ENCODE data around the gene LRRC8D.
"Not testable (repeated sequence)": the region's sequence is repeated elsewhere in the genome, so short reads cannot be mapped to it uniquely, and the experiment has no call there.

The LRRC8D gene

GRCh38 chr1:89917353-89917752 is 96.5 kb downstream of the LRRC8D start:
- TF ChIP-seq CTCF (conservative IDR thresholded peaks at IDR 0.05) (no peak), ZFX (IDR thresholded peaks at IDR 0.05) (no peak)
- H3K27ac ChIP-seq, result no peak overlapping the region

GRCh38 chr1:89918127-89918793 is 97.4 kb downstream of the LRRC8D start:
- TF ChIP-seq ZFX (IDR thresholded peaks at IDR 0.05) (no peak), CTCF (conservative IDR thresholded peaks at IDR 0.05) (no peak)
- no peak overlapping the region for H3K27ac ChIP-seq

GRCh38 chr1:89918794-89919155 is 97.9 kb downstream of the LRRC8D start:
- no peak for TF ChIP-seq ZFX (IDR thresholded peaks at IDR 0.05)
- H3K27ac ChIP-seq, result no peak overlapping the region

GRCh38 chr1:89919174-89919573 is 98.3 kb downstream of the LRRC8D start:
- TF ChIP-seq ZFX (IDR thresholded peaks at IDR 0.05) (no peak), CTCF (conservative IDR thresholded peaks at IDR 0.05) (no peak)
- no peak overlapping the region for H3K27ac ChIP-seq

GRCh38 chr1:89922911-89923310 is 102.1 kb downstream of the LRRC8D start:
- H3K27ac ChIP-seq, result no peak overlapping the region
- TF ChIP-seq CTCF (conservative IDR thresholded peaks at IDR 0.05), result no peak
- no peak for TF ChIP-seq ZFX (IDR thresholded peaks at IDR 0.05)

GRCh38 chr1:89923517-89923916 is 102.7 kb downstream of the LRRC8D start:
- no peak overlapping the region for H3K27ac ChIP-seq
- TF ChIP-seq ZFX (IDR thresholded peaks at IDR 0.05), result no peak

GRCh38 chr1:89924075-89924474 is 103.2 kb downstream of the LRRC8D start:
- not testable (repeated sequence) for H3K27ac ChIP-seq

GRCh38 chr1:89927049-89927448 is 106.2 kb downstream of the LRRC8D start:
- no peak overlapping the region for H3K27ac ChIP-seq
- no peak for TF ChIP-seq CTCF (conservative IDR thresholded peaks at IDR 0.05)
- no peak for TF ChIP-seq ZFX (IDR thresholded peaks at IDR 0.05)

GRCh38 chr1:89927478-89927877 is 106.6 kb downstream of the LRRC8D start:
- TF ChIP-seq ZFX (IDR thresholded peaks at IDR 0.05) (no peak), CTCF (conservative IDR thresholded peaks at IDR 0.05) (no peak)
- no peak overlapping the region for H3K27ac ChIP-seq
